H9 (cell line): ENCODE results near the gene TFIP11. TPM values are rescaled to one million over a fixed set of nuclear protein-coding genes. Genes with fewer than 3 reads are reported as not detected.
A peak's percentile ranks its signal among the peaks of the same experiment; 100 is the strongest.

Source experiments
- DNase-seq: peaks from one replicate; pipeline ENCODE4 v3.0.0-alpha.2; 2017
- H2AFZ ChIP-seq: one replicate; pipeline ENCODE4 v1.6.1; 2013; ENCODE audit warnings: mild to moderate bottlenecking, low read length, control low read depth, moderate library complexity
- H2AK5ac ChIP-seq: 2 replicates; pipeline ENCODE4 v1.6.1; 2013; ENCODE audit warnings: low read length, control low read depth, mixed read lengths; ENCODE audit not compliant: insufficient read length
- H2BK120ac ChIP-seq: one replicate; pipeline ENCODE4 v1.6.1; 2013; ENCODE audit warnings: low read depth, mild to moderate bottlenecking, low read length, control low read depth, inconsistent platforms; ENCODE audit not compliant: poor library complexity, severe bottlenecking
- H2BK12ac ChIP-seq: 2 replicates; pipeline ENCODE4 v1.6.1; 2013; ENCODE audit warnings: low read length, control low read depth, mixed read lengths, low read depth; ENCODE audit not compliant: insufficient read length
- H2BK15ac ChIP-seq: 2 replicates; pipeline ENCODE4 v1.6.1; 2013; ENCODE audit warnings: low read depth, low read length, control low read depth
- H2BK20ac ChIP-seq: one replicate; pipeline ENCODE4 v1.6.1; 2013; ENCODE audit warnings: low read depth, mild to moderate bottlenecking, low read length, control low read depth, inconsistent platforms; ENCODE audit not compliant: poor library complexity, severe bottlenecking
- H2BK5ac ChIP-seq: 2 replicates; pipeline ENCODE4 v1.6.1; 2013; ENCODE audit warnings: low read length, control low read depth, mixed read lengths; ENCODE audit not compliant: insufficient read length
- H3K14ac ChIP-seq: 2 replicates; pipeline ENCODE4 v1.6.1; 2013; ENCODE audit warnings: low read length, control low read depth; ENCODE audit not compliant: insufficient read depth
- H3K18ac ChIP-seq: 2 replicates; pipeline ENCODE4 v1.6.1; 2013; ENCODE audit warnings: low read depth, mild to moderate bottlenecking, mixed read lengths, low read length, control low read depth; ENCODE audit not compliant: insufficient read length
- H3K23ac ChIP-seq: 2 replicates; pipeline ENCODE4 v1.6.1; 2013; ENCODE audit warnings: low read length, control low read depth, mixed read lengths, low read depth; ENCODE audit not compliant: insufficient read length
- H3K23me2 ChIP-seq: 2 replicates; pipeline ENCODE4 v1.6.1; 2013; ENCODE audit warnings: low read depth, mild to moderate bottlenecking, mixed read lengths, low read length, control low read depth; ENCODE audit not compliant: insufficient read length, poor library complexity, severe bottlenecking
- H3K27ac ChIP-seq: 2 replicates; pipeline ENCODE4 v1.5.1; 2013; ENCODE audit warnings: low read length, control low read depth, mixed read lengths, low read depth; ENCODE audit not compliant: insufficient read length
- H3K27me3 ChIP-seq: 2 replicates; pipeline ENCODE4 v1.6.1; 2013; ENCODE audit warnings: low read length, control low read depth, inconsistent platforms; ENCODE audit not compliant: insufficient read depth
- H3K4ac ChIP-seq: 2 replicates; pipeline ENCODE4 v1.6.1; 2013; ENCODE audit warnings: low read depth, mild to moderate bottlenecking, control low read depth, inconsistent platforms, low read length, moderate library complexity
- H3K4me1 ChIP-seq: 2 replicates; pipeline ENCODE4 v1.6.1; 2013; ENCODE audit warnings: low read length, control low read depth, inconsistent platforms; ENCODE audit not compliant: insufficient read depth
- H3K4me2 ChIP-seq: 2 replicates; pipeline ENCODE4 v1.6.1; 2013; ENCODE audit warnings: low read length, control low read depth, mixed read lengths; ENCODE audit not compliant: insufficient read length, insufficient read depth
- H3K56ac ChIP-seq: 2 replicates; pipeline ENCODE4 v1.6.1; 2013; ENCODE audit warnings: low read depth, mild to moderate bottlenecking, mixed read lengths, low read length, control low read depth; ENCODE audit not compliant: insufficient read length
- H3K79me1 ChIP-seq: 2 replicates; pipeline ENCODE4 v1.6.1; 2013; ENCODE audit warnings: low read depth, mild to moderate bottlenecking, moderate library complexity, low read length, control low read depth, inconsistent platforms; ENCODE audit not compliant: insufficient read depth, poor library complexity, severe bottlenecking
- H3K79me2 ChIP-seq: 2 replicates; pipeline ENCODE4 v1.6.1; 2013; ENCODE audit warnings: low read length, control low read depth, inconsistent platforms; ENCODE audit not compliant: insufficient read depth
- H3K9ac ChIP-seq: 2 replicates; pipeline ENCODE4 v1.6.1; 2013; ENCODE audit warnings: low read length, control low read depth, mixed read lengths; ENCODE audit not compliant: insufficient read length; ENCODE audit errors: extremely low read depth
- H3K9me3 ChIP-seq: one replicate; pipeline ENCODE4 v1.6.1; 2013; ENCODE audit warnings: low read depth, low read length, inconsistent platforms; ENCODE audit not compliant: control insufficient read depth
- H3T11ph ChIP-seq: one replicate; pipeline ENCODE4 v1.6.1; 2013; ENCODE audit warnings: mild to moderate bottlenecking, low read length, control low read depth, inconsistent platforms
- H4K20me1 ChIP-seq: one replicate; pipeline ENCODE4 v1.6.1; 2013; ENCODE audit not compliant: control insufficient read depth, insufficient read length, insufficient read depth
- H4K5ac ChIP-seq: 2 replicates; pipeline ENCODE4 v1.6.1; 2013; ENCODE audit warnings: low read depth, mild to moderate bottlenecking, mixed read lengths, low read length, control low read depth; ENCODE audit not compliant: insufficient read length
- H4K8ac ChIP-seq: replicated peaks from 2 replicates; pipeline ENCODE4 v1.6.1; 2013; ENCODE audit warnings: low read length, control low read depth, mixed read lengths, low read depth; ENCODE audit not compliant: insufficient read length
- H4K91ac ChIP-seq: 2 replicates; pipeline ENCODE4 v1.6.1; 2013; ENCODE audit warnings: low read depth, mild to moderate bottlenecking, moderate library complexity, mixed read lengths, low read length, control low read depth; ENCODE audit not compliant: insufficient read length
- H3K27ac Mint-ChIP-seq, 3 experiments: 2 replicates in 2 of 3; 3 replicates in 1 of 3; pipeline ENCODE4 v1.8.0; 2020 to 2021; ENCODE audit warnings: mixed read lengths in 3 of 3, mild to moderate bottlenecking in 1 of 3, moderate library complexity in 1 of 3
- H3K27me3 Mint-ChIP-seq: 2 replicates; pipeline ENCODE4 v1.8.0; 2021; ENCODE audit warnings: low read depth, mild to moderate bottlenecking, moderate library complexity, mixed read lengths
- H3K36me3 Mint-ChIP-seq, 3 experiments: 2 replicates in 2 of 3; 3 replicates in 1 of 3; pipeline ENCODE4 v1.8.0; 2020 to 2021; ENCODE audit warnings: low read depth in 3 of 3, mixed read lengths in 3 of 3; ENCODE audit not compliant: insufficient read depth in 1 of 3
- H3K4me1 Mint-ChIP-seq, 2 experiments: 2 replicates each; pipeline ENCODE4 v1.8.0; 2020; ENCODE audit warnings: mixed read lengths in 2 of 2
- H3K4me3 Mint-ChIP-seq, 2 experiments: 2 replicates in 1 of 2; 3 replicates in 1 of 2; pipeline ENCODE4 v1.8.0; 2020 to 2021; ENCODE audit warnings: mild to moderate bottlenecking in 2 of 2, mixed read lengths in 2 of 2, moderate library complexity in 1 of 2
- H3K9me3 Mint-ChIP-seq, 2 experiments: 2 replicates in 1 of 2; 3 replicates in 1 of 2; pipeline ENCODE4 v1.8.0; 2020; ENCODE audit warnings: mild to moderate bottlenecking in 2 of 2, mixed read lengths in 2 of 2, moderate library complexity in 1 of 2
- WGBS: extraction: QIAGEN DNeasy Blood & Tissue Kit; methylation state at CpG from one replicate; pipeline ENCODE4 v1.1.7; 2013; ENCODE audit warnings: missing lambda C conversion rate, low lambda C conversion rate, mixed read lengths; ENCODE audit not compliant: insufficient read length; ENCODE audit errors: extremely low coverage; 5-methylcytosine and 5-hydroxymethylcytosine counted together
- total RNA-seq: library from RNA; stranded (reverse); gene quantifications from 2 replicates; pipeline ENCODE4 v1.2.1, GENCODE V29; 2021
- TF ChIP-seq, protein P1 (sequence below): fragments of 200-600 bp; sonication (generic); conservative IDR thresholded peaks from 3 replicates; pipeline ENCODE4 v1.8.0; 2021; ENCODE audit warnings: antibody characterized with exemption, mild to moderate bottlenecking

The TFIP11 gene
- total RNA-seq, 1 experiment from 2014 or later = 36.4 TPM

DNA sequence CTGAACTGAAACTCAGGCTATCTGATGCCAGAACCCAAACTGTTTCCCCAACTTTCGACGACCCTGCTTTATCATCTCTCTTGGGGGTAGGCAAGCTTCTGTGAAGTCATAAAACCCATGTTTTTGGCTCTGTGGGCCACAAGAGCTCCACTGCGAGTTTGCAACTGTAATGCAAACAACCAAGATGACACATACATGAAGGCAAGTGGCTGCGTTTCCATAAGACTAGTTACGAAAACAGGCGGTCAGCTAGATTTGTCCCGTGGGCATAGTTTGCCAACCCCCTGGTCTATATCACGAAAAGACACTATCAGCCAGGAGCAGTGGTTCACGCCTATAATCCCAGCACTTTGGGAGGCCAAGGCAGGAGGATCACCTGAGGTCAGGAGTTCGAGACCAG, 40.2 kb upstream of the TFIP11 start:
- Histone ChIP-seq H3K18ac (no peak overlapping the region), H3K4me2 (no peak overlapping the region), H3T11ph (no peak overlapping the region), H4K5ac (no peak overlapping the region), H2AK5ac (no peak overlapping the region), H3K9ac (no peak overlapping the region), H2BK120ac (no peak overlapping the region), H2BK5ac (no peak overlapping the region), H3K4ac (no peak overlapping the region), H3K4me1 (peaks cover 15% of the 10 kb centered on the region; the same call in 1 of the 2 replicates), H4K8ac (no peak overlapping the region), H2AFZ (no peak overlapping the region), H4K91ac (no peak overlapping the region), H3K23me2 (no peaks in the 10 kb centered on the region), H3K79me2 (peaks cover 36% of the 10 kb centered on the region; the same call in 1 of the 2 replicates), H3K9me3 (no peaks in the 10 kb centered on the region), H2BK12ac (no peak overlapping the region), H3K27me3 (no peaks in the 10 kb centered on the region), H4K20me1 (peaks cover 3% of the 10 kb centered on the region), H3K14ac (no peak overlapping the region), H2BK20ac (no peak overlapping the region), H2BK15ac (no peak overlapping the region), H3K79me1 (peaks cover 9% of the 10 kb centered on the region), H3K27ac (no peak overlapping the region), H3K23ac (no peak overlapping the region), H3K56ac (no peak overlapping the region)
- peaks cover 5 to 9% (median 6%) of the 10 kb centered on the region in 3 experiments; a peak in 6 of 7 replicates for H3K36me3 Mint-ChIP-seq
- no CpG with 5 or more reads among the region's 10 CpGs for WGBS
- no peaks in the 10 kb centered on the region; a peak in 1 of 5 replicates for H3K9me3 Mint-ChIP-seq
- TF ChIP-seq, protein P1, sequence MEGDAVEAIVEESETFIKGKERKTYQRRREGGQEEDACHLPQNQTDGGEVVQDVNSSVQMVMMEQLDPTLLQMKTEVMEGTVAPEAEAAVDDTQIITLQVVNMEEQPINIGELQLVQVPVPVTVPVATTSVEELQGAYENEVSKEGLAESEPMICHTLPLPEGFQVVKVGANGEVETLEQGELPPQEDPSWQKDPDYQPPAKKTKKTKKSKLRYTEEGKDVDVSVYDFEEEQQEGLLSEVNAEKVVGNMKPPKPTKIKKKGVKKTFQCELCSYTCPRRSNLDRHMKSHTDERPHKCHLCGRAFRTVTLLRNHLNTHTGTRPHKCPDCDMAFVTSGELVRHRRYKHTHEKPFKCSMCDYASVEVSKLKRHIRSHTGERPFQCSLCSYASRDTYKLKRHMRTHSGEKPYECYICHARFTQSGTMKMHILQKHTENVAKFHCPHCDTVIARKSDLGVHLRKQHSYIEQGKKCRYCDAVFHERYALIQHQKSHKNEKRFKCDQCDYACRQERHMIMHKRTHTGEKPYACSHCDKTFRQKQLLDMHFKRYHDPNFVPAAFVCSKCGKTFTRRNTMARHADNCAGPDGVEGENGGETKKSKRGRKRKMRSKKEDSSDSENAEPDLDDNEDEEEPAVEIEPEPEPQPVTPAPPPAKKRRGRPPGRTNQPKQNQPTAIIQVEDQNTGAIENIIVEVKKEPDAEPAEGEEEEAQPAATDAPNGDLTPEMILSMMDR = no peak
- DNase-seq = no peak
- peaks cover 73 to 78% of the 10 kb centered on the region in 2 experiments for H3K4me1 Mint-ChIP-seq
- peak overlapping the region; percentile 52 to 76 (median 68); a peak in 2 of 7 replicates for H3K27ac Mint-ChIP-seq
- no peak overlapping the region for H3K4me3 Mint-ChIP-seq
- no peaks in the 10 kb centered on the region for H3K27me3 Mint-ChIP-seq
